ENCODE results near the gene CDK14.
"Not testable (repeated sequence)": the region's sequence is repeated elsewhere in the genome, so short reads cannot be mapped to it uniquely, and the experiment has no call there.

The CDK14 gene

DNA sequence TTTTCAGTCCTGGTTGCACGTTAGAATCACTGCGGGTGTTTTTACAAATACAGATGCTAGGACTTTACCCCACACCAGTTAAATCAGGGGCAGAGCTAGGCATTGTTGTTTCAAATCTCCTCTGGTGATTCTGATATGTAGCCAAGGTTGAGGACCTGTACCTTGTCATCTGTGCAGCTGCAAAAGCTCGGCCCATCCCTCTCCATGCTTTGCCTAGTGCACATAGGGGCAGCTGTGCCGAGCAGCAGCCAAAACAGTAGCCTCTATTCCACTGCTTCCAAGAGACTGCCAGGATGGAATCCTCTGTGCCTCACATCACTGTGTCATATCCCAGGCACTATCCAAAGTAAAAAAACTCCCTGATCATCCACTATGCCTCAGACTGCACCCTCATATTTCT lies 181.3 kb downstream of the CDK14 start:
- Mint-ChIP-seq H3K4me1 (no peaks in the 10 kb centered on the region), H3K27me3 (no peaks in the 10 kb centered on the region), H3K36me3 (no peaks in the 10 kb centered on the region), H3K4me3 (no peak overlapping the region), H3K27ac (no peak overlapping the region), H3K9me3 (no peaks in the 10 kb centered on the region)

- no peaks in the 10 kb centered on the region for H3K9me3 Mint-ChIP-seq
- no peaks in the 10 kb centered on the region for H3K36me3 Mint-ChIP-seq
- no peaks in the 10 kb centered on the region for H3K27me3 Mint-ChIP-seq
- H3K27ac Mint-ChIP-seq, result no peak overlapping the region
- no peak overlapping the region for H3K4me3 Mint-ChIP-seq
- no peaks in the 10 kb centered on the region for H3K4me1 Mint-ChIP-seq
Measured at GRCh38 chr7:90777886-90778285, 181.8 kb downstream of the CDK14 start.

DNA sequence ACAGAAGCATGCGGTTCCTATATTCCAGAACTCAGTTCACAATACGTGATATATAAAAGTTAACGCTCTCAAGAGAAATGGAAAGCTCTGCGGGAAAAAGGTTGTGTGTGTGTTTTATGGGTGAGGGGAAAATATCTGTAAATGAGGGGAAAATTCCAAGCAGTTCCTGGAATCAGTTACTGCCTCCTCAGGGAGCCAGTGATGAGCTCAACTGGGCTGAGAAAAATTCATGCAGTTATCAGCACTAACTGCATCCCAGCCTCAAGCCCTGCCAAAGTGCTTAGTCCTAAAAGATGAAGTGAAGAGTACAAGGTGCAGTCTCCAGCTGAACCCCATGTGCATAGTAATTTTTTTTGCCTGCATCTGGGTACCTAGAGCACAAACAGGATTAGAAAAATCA lies 191.9 kb downstream of the CDK14 start:
- H3K4me1 Mint-ChIP-seq, result no peaks in the 10 kb centered on the region
- H3K27me3 Mint-ChIP-seq, result peaks cover 2% of the 10 kb centered on the region
- H3K4me3 Mint-ChIP-seq, result no peak overlapping the region
- peaks cover 10% of the 10 kb centered on the region for H3K9me3 Mint-ChIP-seq
- H3K36me3 Mint-ChIP-seq, result no peaks in the 10 kb centered on the region
- no peak overlapping the region for H3K27ac Mint-ChIP-seq

DNA sequence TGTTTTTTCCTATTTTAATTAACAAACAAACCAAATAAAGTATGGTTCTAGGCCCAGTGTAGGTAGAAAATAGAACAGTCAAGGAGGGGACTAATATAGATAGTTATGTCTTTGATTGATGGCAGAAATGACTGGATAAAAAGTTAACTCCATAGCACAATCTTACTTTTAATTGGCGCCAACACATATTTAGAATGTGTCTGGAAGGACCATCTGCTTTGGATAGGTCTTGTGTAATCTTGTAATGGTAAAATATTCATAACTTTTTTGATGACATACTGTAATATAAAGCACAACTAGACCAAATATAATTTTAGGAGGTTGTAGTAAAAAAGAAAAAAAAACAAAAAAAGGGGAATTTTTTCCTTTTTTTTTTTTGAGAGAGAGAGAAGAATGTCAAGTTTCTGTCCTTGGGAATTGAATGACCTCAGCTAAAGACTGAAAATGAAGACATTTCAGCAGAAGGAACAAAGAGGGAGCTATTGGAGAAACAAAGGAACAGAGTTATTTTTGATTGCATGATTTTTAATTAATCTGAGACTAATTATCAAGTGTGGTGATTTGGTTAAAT lies 193.7 kb downstream of the CDK14 start:
- H3K9me3 Mint-ChIP-seq, result peaks cover 15% of the 10 kb centered on the region
- no peaks in the 10 kb centered on the region for H3K36me3 Mint-ChIP-seq
- H3K27me3 Mint-ChIP-seq, result no peaks in the 10 kb centered on the region
- no peak overlapping the region for H3K27ac Mint-ChIP-seq
- H3K4me1 Mint-ChIP-seq, result no peaks in the 10 kb centered on the region
- H3K4me3 Mint-ChIP-seq, result no peak overlapping the region

DNA sequence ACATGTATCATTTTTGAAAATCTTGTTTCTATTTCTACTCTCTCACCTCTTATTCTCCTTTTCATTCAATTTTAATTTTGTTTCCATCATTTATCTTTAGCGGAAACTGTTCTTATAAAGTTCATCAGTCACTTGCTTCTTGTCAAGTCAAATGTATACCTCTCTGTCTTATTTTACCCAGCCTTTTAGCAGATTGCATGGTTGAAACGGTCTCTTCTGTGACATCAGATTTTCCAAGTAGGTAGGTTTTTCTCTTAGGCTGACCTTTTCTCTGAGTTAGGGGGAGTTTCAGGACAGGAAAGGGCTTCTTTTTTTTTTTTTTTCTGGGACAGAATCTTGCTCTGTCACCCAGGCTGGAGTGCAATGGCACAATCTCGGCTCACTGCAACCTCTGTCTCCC lies 195.5 kb downstream of the CDK14 start:
- Mint-ChIP-seq H3K27ac (no peak overlapping the region), H3K27me3 (no peaks in the 10 kb centered on the region), H3K4me1 (no peaks in the 10 kb centered on the region), H3K9me3 (peaks cover 15% of the 10 kb centered on the region), H3K36me3 (no peaks in the 10 kb centered on the region), H3K4me3 (no peak overlapping the region)

DNA sequence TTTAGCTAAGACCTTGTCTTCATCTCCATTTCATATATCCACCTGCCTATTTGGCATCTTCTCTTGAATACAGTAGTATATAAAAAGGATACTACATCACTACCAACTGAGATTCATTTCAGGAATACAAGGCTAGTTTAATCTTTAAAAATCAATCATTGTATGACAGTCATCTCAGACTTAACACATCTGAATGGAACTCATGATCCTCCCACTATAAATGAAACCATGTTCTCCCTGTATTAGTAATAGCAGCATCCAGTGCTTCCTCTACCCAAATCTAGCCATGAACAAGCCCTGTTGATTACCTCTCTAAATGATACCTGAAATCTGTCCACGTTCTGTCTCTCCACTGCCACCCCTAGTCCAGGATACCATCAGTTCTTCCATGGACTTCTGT lies 196.2 kb downstream of the CDK14 start:
- Mint-ChIP-seq H3K27ac (no peak overlapping the region), H3K27me3 (no peaks in the 10 kb centered on the region), H3K9me3 (peaks cover 15% of the 10 kb centered on the region), H3K4me3 (no peak overlapping the region), H3K36me3 (no peaks in the 10 kb centered on the region), H3K4me1 (no peaks in the 10 kb centered on the region)

GRCh38 chr7:90794234-90794633 lies 198.1 kb downstream of the CDK14 start:
- not testable (repeated sequence) for H3K27ac Mint-ChIP-seq, H3K4me1 Mint-ChIP-seq, H3K27me3 Mint-ChIP-seq, H3K4me3 Mint-ChIP-seq, H3K36me3 Mint-ChIP-seq
- peaks cover 15% of the 10 kb centered on the region for H3K9me3 Mint-ChIP-seq

- H3K4me1 Mint-ChIP-seq, result no peaks in the 10 kb centered on the region
- no peaks in the 10 kb centered on the region for H3K27me3 Mint-ChIP-seq
- H3K36me3 Mint-ChIP-seq, result no peaks in the 10 kb centered on the region
- peaks cover 14% of the 10 kb centered on the region for H3K9me3 Mint-ChIP-seq
- H3K4me3 Mint-ChIP-seq, result no peak overlapping the region
- H3K27ac Mint-ChIP-seq, result no peak overlapping the region
Measured at GRCh38 chr7:90797596-90797995, 201.5 kb downstream of the CDK14 start.

- no peaks in the 10 kb centered on the region for H3K4me1 Mint-ChIP-seq
- no peaks in the 10 kb centered on the region for H3K36me3 Mint-ChIP-seq
- no peak overlapping the region for H3K4me3 Mint-ChIP-seq
- peaks cover 7% of the 10 kb centered on the region for H3K9me3 Mint-ChIP-seq
- H3K27ac Mint-ChIP-seq, result no peak overlapping the region
- no peaks in the 10 kb centered on the region for H3K27me3 Mint-ChIP-seq
Measured at GRCh38 chr7:90804370-90804769, 208.2 kb downstream of the CDK14 start.

DNA sequence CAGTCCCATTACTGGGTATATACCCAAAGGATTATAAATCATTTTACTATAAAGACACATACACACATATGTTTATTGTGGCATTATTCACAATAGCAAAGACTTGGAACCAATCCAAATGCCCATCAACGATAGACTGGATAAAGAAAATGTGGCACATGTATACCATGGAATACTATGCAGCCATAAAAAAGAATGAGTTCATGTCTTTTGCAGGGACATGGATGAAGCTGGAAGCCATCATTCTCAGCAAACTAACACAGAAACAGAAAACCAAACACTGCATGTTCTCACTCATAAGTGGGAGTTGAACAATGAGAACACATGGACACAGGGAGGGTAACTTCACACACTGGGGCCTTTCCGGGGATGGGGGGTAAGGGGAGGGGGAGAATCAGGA lies 219.4 kb downstream of the CDK14 start:
- not testable (repeated sequence) for H3K27me3 Mint-ChIP-seq, H3K4me1 Mint-ChIP-seq, H3K36me3 Mint-ChIP-seq

DNA sequence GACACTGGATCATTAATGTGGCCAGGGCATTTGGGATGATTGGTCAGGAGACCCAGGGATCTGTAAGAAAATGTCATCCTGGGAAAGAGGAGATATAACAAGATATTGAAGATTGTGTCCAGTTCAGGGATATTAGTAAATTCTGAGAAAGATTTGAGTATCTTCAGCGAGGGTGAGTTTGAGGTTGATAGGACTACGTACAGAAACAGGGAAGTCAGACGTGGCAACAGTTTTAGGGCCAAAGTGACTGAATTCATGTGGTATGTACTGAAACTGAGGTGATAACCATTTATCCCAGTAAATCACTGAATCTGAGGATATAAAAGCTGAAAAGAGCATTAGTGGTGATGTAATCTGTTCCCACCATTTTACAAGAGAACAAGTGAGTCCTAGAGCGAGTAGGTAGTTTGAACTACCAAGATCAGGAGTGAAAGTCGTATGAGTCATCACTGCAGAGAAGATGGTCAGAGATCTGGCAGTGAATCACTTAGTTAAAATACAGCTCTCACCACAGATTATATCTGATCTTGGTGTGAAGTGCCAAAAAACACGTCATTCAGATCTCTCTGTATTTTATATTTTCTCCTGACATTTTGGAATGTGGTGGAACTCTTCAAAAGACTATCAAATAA lies 220.5 kb downstream of the CDK14 start:
- Mint-ChIP-seq H3K27ac (no peak overlapping the region), H3K27me3 (no peaks in the 10 kb centered on the region), H3K36me3 (no peaks in the 10 kb centered on the region), H3K9me3 (peaks cover 12% of the 10 kb centered on the region), H3K4me1 (no peaks in the 10 kb centered on the region), H3K4me3 (no peak overlapping the region)

More for the DNA sequence above, 219.4 kb downstream of the CDK14 start:
- not testable (repeated sequence) for H3K4me3 Mint-ChIP-seq, H3K27ac Mint-ChIP-seq
- peaks cover 11% of the 10 kb centered on the region for H3K9me3 Mint-ChIP-seq

GRCh38 chr7:90817151-90817550 lies 221.0 kb downstream of the CDK14 start:
- H3K27ac Mint-ChIP-seq, result no peak overlapping the region

DNA sequence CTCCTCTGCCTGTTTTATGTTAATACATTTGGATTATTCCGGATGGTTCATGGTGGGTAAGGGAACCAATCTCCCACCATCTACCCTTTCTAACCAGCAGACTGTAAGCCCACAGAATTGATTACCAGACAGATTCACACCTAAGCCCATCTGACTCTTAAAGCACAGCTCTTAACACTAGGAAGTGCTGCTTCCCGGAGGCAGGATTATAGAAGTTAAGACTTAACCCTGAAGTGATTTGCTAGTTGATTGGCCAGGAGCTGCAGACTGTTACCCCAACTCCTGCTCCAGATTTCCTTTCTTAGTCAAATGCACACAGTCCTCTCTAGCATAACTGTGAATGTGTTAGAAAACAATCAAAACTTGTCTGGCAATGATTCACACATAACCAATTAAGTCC lies 221.7 kb downstream of the CDK14 start:
- Mint-ChIP-seq H3K27ac (no peak overlapping the region), H3K4me1 (no peaks in the 10 kb centered on the region), H3K27me3 (no peaks in the 10 kb centered on the region), H3K4me3 (no peak overlapping the region), H3K36me3 (no peaks in the 10 kb centered on the region), H3K9me3 (peaks cover 12% of the 10 kb centered on the region)

More at GRCh38 chr7:90817151-90817550, 221.0 kb downstream of the CDK14 start:
- Mint-ChIP-seq H3K4me3 (no peak overlapping the region), H3K4me1 (no peaks in the 10 kb centered on the region), H3K36me3 (no peaks in the 10 kb centered on the region), H3K27me3 (no peaks in the 10 kb centered on the region), H3K9me3 (peaks cover 12% of the 10 kb centered on the region)

DNA sequence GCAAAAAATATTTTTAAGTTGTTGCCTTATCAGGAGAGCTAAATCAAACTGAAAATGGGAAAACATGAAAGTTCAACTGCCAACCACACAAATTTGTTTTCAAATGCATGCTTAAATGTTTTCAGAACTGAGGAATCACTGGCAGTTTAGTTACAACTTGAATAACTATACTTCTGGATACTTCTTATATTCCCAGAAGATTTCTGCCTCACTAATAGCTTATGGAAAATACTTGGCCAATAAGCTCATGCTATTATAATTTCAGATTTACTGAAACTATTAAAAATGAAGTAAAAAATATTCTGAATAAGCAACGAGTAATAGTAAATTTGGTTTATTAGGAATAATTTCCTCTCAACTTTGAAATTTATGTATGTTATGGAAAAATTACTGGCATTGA lies 222.2 kb downstream of the CDK14 start:
- no peaks in the 10 kb centered on the region for H3K27me3 Mint-ChIP-seq
- H3K4me3 Mint-ChIP-seq, result no peak overlapping the region
- H3K9me3 Mint-ChIP-seq, result peaks cover 12% of the 10 kb centered on the region
- H3K4me1 Mint-ChIP-seq, result no peaks in the 10 kb centered on the region
- H3K36me3 Mint-ChIP-seq, result no peaks in the 10 kb centered on the region
- H3K27ac Mint-ChIP-seq, result no peak overlapping the region

DNA sequence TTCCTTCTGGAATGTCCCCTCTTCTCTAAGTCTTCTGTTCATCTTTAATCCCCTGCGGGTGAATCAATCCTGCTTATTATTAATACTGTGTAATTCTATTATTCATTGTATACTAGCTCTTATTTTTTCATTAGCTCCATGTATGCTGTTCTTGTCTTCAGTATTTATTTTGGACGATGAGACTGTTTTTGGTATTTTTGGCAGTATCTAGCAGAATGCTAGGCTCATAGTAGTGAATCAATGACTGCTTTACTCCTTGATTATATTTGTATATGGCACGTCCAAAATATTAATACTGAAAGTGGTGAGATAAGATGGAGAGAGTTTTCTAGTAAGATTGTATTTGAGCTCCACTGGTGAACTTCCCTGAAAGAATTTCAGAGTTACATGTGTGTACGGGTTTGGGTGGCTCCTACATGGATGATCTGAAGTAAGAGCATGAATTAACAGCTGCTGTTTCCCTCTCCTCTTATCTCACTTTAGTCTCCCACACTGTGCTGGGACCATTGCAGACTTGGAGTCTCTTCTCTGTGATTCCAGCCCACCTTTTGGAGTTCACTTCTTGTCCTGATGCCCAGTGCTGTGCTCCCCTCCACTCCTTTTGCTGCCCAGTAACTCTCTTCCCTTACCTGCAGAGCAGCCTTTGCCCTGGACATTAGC lies 226.0 kb downstream of the CDK14 start:
- Mint-ChIP-seq H3K4me3 (no peak overlapping the region), H3K9me3 (peaks cover 6% of the 10 kb centered on the region), H3K4me1 (no peaks in the 10 kb centered on the region), H3K36me3 (no peaks in the 10 kb centered on the region), H3K27me3 (no peaks in the 10 kb centered on the region), H3K27ac (no peak overlapping the region)

DNA sequence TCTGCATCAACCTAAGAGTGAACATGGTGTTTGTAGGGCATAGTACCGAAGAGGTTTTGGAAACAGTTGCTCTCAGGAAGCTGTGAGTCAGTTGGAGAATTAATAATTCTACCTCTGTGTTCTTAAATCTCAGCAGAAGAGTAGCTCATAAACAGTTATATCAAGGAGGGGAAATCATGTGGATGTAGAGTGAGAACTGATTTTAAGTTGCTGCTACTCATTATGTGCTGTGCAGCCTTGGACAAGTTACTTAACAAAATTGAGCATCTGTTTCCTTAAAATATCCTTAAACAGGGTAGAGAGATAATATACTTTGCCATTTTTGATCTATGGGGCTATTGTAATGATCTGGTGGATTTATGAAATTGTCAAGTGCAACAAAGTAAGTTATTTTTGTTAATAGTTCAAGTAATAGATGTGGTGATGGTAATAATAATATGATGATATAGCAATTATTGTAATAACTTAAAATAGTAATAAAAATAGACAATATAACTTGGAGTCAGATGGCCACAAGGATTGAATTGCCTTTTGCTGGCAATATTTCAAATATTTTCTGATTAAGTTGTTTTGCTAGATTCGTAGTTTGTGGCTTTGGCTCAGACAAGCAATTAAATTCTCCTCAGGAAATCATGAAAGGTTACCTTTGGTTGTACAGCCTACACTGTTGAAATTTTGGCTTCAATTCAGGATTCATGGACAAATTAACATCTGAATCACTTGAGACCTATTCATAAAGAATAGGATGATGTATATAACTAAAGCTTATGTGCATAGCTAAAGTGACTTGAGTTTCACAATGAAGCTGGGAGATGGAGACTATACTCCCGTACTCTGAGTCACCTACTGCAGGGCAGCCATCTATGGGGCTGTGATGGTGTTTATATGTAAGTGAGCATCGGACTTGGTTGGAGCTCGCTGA lies 228.5 kb downstream of the CDK14 start:
- Mint-ChIP-seq H3K27me3 (no peaks in the 10 kb centered on the region), H3K27ac (no peak overlapping the region), H3K36me3 (no peaks in the 10 kb centered on the region), H3K9me3 (peaks cover 6% of the 10 kb centered on the region), H3K4me1 (no peaks in the 10 kb centered on the region), H3K4me3 (no peak overlapping the region)
